ENCODE data around the gene USP21.
"Not testable (repeated sequence)": the region's sequence is repeated elsewhere in the genome, so short reads cannot be mapped to it uniquely, and the experiment has no call there.

Gene USP21

GRCh38 chr1:161159087-161159912 is at the start of gene USP21:
TSS of gene USP21 (plus strand) at chr1:161159500. CDS start at chr1:161160641, 1,141 bp downstream.
- peak; percentile 94 for DNase-seq

- no peak for DNase-seq
These were observed 48.2 kb upstream of the USP21 start for GRCh38 chr1:161111117-161111516.

- no peak for DNase-seq
These were observed 47.8 kb upstream of the USP21 start for GRCh38 chr1:161111527-161111926.

- DNase-seq: no peak
These were observed 45.4 kb upstream of the USP21 start for GRCh38 chr1:161113915-161114314.

- no peak for DNase-seq
These were observed 44.7 kb upstream of the USP21 start for GRCh38 chr1:161114556-161114955.

- peak; percentile 58 for DNase-seq
These were observed 44.1 kb upstream of the USP21 start for GRCh38 chr1:161115132-161115711.

- DNase-seq: not testable (repeated sequence)
These were observed 43.3 kb upstream of the USP21 start for GRCh38 chr1:161115961-161116360.

GRCh38 chr1:161117759-161118581 is 41.3 kb upstream of the USP21 start, which contains the start of the genes NIT1 and PFDN2:
TSS of gene NIT1 (plus strand) at chr1:161118105. CDS start at chr1:161118177, 72 bp downstream.
TSS of gene PFDN2 (minus strand) at chr1:161118037. CDS start at chr1:161118026, 11 bp downstream.
- DNase-seq: peak; percentile 93

GRCh38 chr1:161119092-161119903 is 40.0 kb upstream of the USP21 start:
- DNase-seq: peak; percentile 80

GRCh38 chr1:161121042-161121650 is 38.2 kb upstream of the USP21 start:
- DNase-seq: no peak

GRCh38 chr1:161121834-161122233 is 37.5 kb upstream of the USP21 start:
- DNase-seq: no peak

- DNase-seq: no peak
These were observed 36.3 kb upstream of the USP21 start for GRCh38 chr1:161122967-161123366.

GRCh38 chr1:161127649-161128048 is 31.7 kb upstream of the USP21 start:
- no peak for DNase-seq

GRCh38 chr1:161128591-161129420 is 30.5 kb upstream of the USP21 start:
- no peak for DNase-seq

- DNase-seq: no peak
These were observed 29.0 kb upstream of the USP21 start for GRCh38 chr1:161130266-161130665.

- no peak for DNase-seq
These were observed 27.5 kb upstream of the USP21 start for GRCh38 chr1:161131523-161132409.

GRCh38 chr1:161132410-161133219 is 26.7 kb upstream of the USP21 start, which contains the start of gene DEDD:
TSS of gene DEDD (minus strand) at chr1:161132667. CDS start at chr1:161124462, 8,205 bp downstream.
- peak; percentile 93 for DNase-seq

- DNase-seq: no peak
These were observed 26.0 kb upstream of the USP21 start for GRCh38 chr1:161133220-161133740.

GRCh38 chr1:161137881-161138280 is 21.4 kb upstream of the USP21 start:
- no peak for DNase-seq
